Measurements from ENCODE around the gene RABEPK.
"Not testable (repeated sequence)": the region's sequence is repeated elsewhere in the genome, so short reads cannot be mapped to it uniquely, and the experiment has no call there.

RABEPK gene

GRCh38 chr9:125202846-125203618 is 2.7 kb downstream of the RABEPK start:
- no peak for FAIRE-seq

- FAIRE-seq = no peak
Measured at GRCh38 chr9:125204477-125204876, 4.1 kb downstream of the RABEPK start.

GRCh38 chr9:125214186-125214585 is 13.8 kb downstream of the RABEPK start:
- FAIRE-seq = no peak

- FAIRE-seq = no peak
Measured at GRCh38 chr9:125218621-125219020, 18.3 kb downstream of the RABEPK start.

GRCh38 chr9:125224858-125225257 is 24.5 kb downstream of the RABEPK start:
- FAIRE-seq = not testable (repeated sequence)

GRCh38 chr9:125227761-125228160 is 27.4 kb downstream of the RABEPK start:
- FAIRE-seq = no peak

GRCh38 chr9:125233678-125234077 is 33.3 kb downstream of the RABEPK start:
- FAIRE-seq = no peak

GRCh38 chr9:125234099-125234498 is 33.8 kb downstream of the RABEPK start:
- peak; percentile 85 for FAIRE-seq

GRCh38 chr9:125235804-125236519 is 35.6 kb downstream of the RABEPK start:
- FAIRE-seq = no peak

- not testable (repeated sequence) for FAIRE-seq
Measured at GRCh38 chr9:125236520-125237159, 36.3 kb downstream of the RABEPK start.

GRCh38 chr9:125238127-125238914 is 38.0 kb downstream of the RABEPK start:
- no peak for FAIRE-seq

GRCh38 chr9:125238915-125239446 is 38.6 kb downstream of the RABEPK start:
- FAIRE-seq = no peak

- no peak for FAIRE-seq
Measured at GRCh38 chr9:125239631-125240597, 39.6 kb downstream of the RABEPK start.

GRCh38 chr9:125240649-125240999 is 40.3 kb downstream of the RABEPK start:
- no peak for FAIRE-seq

- FAIRE-seq = peak; percentile 98
Measured at GRCh38 chr9:125241000-125241862, 40.9 kb downstream of the RABEPK start, which contains the start of gene HSPA5. TSS of gene HSPA5 (minus strand) at chr9:125241343. CDS start at chr9:125241126, 217 bp downstream.

GRCh38 chr9:125241863-125242739 is 41.8 kb downstream of the RABEPK start:
- FAIRE-seq = no peak

GRCh38 chr9:125243792-125244260 is 43.5 kb downstream of the RABEPK start:
- no peak for FAIRE-seq

- FAIRE-seq = no peak
Measured at GRCh38 chr9:125246261-125246667, 45.9 kb downstream of the RABEPK start.

GRCh38 chr9:125254231-125254630 is 53.9 kb downstream of the RABEPK start:
- peak; percentile 39 for FAIRE-seq

All from G401.6 (cell line).